HG03095 (cell line): ENCODE data around the gene FRMD4A.

Experiments
- ATAC-seq: cut with Tn5 transposase; IDR thresholded peaks from one replicate; pipeline ENCODE4 v1.9.1; 2021; ENCODE audit warnings: moderate library complexity; ENCODE audit not compliant: unreplicated experiment

FRMD4A gene

DNA sequence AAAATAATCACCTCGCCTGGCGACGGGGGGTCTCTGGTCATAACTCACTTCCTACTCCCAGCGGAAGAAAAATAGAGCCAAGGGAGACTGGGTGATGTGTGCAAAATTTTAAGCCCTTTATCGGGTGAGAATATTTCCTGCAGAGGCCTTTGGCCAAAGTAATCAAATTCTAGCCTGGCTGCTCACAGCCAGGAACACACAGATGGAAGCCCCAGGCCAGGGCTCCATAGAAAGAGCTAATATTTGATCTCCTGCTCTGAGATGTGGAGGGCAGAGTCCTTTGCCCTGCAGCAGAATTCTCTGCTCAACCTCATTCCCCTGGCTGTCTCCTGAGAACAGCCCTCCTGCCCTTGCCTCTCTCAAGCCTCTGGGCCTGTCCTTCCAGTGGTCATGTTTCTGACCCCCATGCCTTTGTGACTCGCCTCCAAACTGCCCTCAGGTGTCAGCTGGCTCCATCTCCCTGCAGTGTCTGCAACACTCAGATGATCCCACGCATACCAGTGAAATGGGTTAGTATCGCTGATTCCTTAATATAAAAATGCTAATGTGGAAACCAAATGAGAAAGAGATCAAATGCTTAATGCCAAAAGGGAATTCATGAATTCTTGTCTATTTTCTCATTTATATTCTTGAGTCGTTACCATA lies 34.5 kb downstream of the FRMD4A start:
- ATAC-seq: no peak

- no peak for ATAC-seq
Measured at GRCh38 chr10:14294347-14295059, 36.2 kb downstream of the FRMD4A start.

DNA sequence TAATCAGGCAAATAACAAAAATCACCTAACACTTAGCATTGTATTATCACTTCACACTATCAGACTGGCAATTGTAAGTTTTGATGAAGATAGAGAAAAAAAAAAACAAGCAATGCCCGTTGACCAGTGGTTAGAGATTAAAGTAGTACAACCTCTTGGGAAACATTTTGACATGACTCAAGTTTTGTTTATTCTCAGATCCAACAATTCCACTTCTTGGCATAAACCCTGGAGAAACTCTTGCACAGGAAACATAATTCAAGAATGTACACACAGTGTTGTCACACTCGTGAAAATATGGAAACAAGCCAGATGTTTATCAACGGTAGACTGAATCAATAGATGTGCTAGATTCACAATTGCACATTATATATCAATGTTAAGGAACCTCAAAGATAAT lies 37.2 kb downstream of the FRMD4A start:
- ATAC-seq: no peak

- no peak for ATAC-seq
Measured at GRCh38 chr10:14291296-14291695, 39.4 kb downstream of the FRMD4A start.

GRCh38 chr10:14285941-14286560 lies 44.7 kb downstream of the FRMD4A start:
- no peak for ATAC-seq

GRCh38 chr10:14282276-14282675 lies 48.4 kb downstream of the FRMD4A start:
- no peak for ATAC-seq

GRCh38 chr10:14278533-14278932 lies 52.2 kb downstream of the FRMD4A start:
- no peak for ATAC-seq

- no peak for ATAC-seq
Measured at GRCh38 chr10:14276210-14276609, 54.5 kb downstream of the FRMD4A start.

- no peak for ATAC-seq
Measured at GRCh38 chr10:14271621-14272020, 59.1 kb downstream of the FRMD4A start.

- no peak for ATAC-seq
Measured at GRCh38 chr10:14270370-14270769, 60.4 kb downstream of the FRMD4A start.

GRCh38 chr10:14265709-14266108 lies 65.0 kb downstream of the FRMD4A start:
- ATAC-seq: no peak

- ATAC-seq: no peak
Measured at GRCh38 chr10:14262836-14263425, 67.8 kb downstream of the FRMD4A start.

- no peak for ATAC-seq
Measured at GRCh38 chr10:14261336-14261735, 69.4 kb downstream of the FRMD4A start.

GRCh38 chr10:14259696-14260566 lies 70.8 kb downstream of the FRMD4A start:
- no peak for ATAC-seq

- no peak for ATAC-seq
Measured at GRCh38 chr10:14254368-14254767, 76.4 kb downstream of the FRMD4A start.

DNA sequence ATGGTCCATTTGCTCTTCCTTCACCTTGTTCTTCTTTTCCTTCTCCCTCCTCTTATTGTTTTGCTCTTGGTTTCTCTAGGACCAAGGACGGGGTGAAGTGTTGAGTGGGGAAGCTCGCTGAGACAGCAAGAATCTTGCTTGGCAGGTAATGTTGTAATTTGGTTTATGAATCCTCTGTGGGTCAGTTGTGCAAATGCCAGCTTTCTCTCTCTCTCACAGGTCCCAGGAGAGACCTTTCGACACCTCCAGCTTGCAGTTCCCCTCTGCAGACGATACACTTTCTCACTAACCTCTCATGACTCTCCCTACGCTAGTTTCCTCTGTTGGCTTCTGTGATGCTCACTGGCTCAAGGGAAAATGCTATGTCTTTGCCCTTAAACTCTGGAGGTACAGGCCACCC lies 77.0 kb downstream of the FRMD4A start:
- no peak for ATAC-seq

GRCh38 chr10:14253079-14253478 lies 77.6 kb downstream of the FRMD4A start:
- no peak for ATAC-seq

DNA sequence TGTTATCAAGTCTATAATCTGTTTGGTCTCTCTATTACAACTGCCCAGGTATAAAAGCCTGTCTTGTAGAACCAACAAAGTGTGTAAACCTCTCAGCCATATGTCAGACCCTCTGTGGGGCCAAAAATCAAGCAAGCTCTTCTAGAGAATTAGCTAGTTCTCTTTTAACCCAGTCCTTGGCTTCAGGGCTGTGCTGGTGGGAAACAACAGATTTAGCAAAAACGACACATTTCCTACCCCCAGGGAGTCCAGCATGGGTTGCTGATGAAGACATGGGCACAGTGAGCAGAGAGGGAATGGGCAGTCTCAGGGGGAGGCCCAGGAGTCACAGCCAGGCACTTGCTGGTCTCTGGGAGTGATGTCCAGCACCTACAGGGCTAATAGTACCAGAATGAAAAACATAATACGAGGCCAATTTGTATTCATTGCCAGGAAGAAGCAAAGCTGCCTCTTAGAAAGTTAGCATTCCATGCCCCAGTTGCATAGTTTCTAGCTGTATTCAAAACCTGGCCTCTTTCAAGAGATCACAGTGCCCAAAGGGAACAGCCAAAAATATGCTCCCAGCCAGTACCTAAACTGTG lies 80.1 kb downstream of the FRMD4A start:
- no peak for ATAC-seq

DNA sequence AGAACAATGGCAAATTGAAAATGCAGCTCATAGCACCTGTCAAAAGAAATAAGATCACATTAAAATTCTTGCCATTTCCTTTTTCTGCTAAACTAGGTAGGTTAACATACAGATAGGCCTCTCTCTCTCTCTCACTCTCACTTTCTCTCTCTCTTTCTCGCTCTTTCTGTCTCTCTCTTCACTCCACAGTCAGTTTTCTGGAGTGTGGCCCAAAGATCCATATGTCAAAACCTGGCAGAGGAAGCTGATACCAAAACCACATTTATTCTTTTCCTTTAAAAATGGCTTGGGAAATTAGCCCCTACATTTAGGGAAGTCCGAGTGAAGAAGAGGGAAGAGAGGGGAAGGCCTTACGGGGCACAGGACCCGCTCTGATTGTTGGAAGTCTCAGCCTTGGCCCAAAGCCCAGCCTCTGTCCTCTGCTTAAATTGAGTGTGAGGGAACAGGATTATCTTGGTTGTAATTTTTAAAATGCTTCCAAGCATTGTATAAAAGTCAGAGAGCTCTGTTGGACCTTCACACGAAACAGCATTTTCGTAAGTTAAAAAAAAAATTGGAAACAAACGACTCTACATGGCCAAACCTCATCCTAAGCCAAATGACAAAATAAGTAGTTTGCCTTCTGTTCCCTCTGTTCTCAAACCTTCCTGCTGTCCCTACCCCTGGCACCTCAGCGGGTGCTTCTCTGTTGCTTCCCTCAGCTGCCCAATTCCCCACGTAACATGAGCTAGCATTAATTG lies 83.2 kb downstream of the FRMD4A start:
- ATAC-seq: no peak

DNA sequence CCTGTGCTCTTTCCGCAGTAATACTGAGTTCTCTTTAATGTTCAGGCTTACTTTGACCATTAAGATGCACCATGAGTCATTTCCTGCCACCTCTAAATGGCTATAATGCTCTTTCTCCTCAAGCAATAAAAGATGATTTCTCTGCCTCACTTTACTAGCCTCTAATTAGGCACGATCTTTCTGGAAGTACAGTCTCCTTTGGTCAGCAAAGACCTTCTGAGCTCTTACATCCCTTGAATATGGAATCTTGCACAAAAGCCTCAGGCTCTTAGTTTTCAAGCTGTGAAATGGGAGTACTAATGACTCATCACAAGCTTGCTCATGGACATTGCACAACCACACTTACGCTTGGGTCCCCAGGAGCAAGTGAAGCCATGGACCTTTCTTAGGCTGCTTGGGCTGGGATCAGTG lies 85.9 kb downstream of the FRMD4A start:
- ATAC-seq: no peak
